KBM-7 (cell line): ENCODE results near the gene RXFP1.

Source experiments
- DNase-seq: peaks from one replicate; pipeline ENCODE4 v3.0.0-alpha.2; 2015
- in situ Hi-C: fragments of 300-500 bp; cut with MboI; formaldehyde crosslinking; loops from 2 replicates; pipeline ENCODE4 v1.14.3; 2020; ENCODE audit warnings: low sequenced_read_pairs, low pct_unique_long_range_greater_than_20kb, mixed read lengths

RXFP1 gene

DNA sequence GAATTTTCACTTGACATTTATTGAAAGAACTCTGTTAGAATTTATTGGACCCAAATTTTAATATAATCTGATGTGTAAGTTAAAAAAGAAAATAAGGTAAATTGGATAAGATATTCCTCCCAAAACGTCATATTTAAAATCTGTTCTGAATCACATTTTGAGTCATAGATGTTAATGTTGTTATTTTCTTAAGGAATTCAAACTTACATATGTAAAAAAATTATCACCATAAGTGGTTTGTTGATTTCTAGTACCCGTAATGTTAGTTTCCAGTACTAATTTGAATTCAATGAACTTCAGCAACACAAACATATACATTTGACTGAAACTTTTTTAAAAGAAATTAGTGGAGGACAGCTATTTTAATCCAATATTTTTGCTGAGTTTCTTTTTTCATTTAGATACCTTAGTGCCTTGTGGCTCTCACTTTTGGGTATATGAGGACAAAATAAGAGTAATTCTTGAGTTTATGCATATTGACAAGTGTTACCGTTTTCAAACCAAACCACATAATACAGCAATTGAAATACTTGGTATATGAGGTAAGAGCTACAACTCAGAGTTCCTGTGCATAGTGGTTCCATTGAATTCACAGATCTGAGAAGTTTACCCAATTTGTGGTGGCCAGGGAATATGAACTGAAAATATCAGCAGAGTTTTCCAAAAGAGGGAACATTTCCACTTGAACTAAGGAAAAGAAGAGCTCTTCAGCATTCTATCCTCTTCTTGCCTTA lies 78.2 kb downstream of the RXFP1 start:
- no peak for DNase-seq
- in situ Hi-C loops = no loop called here

DNA sequence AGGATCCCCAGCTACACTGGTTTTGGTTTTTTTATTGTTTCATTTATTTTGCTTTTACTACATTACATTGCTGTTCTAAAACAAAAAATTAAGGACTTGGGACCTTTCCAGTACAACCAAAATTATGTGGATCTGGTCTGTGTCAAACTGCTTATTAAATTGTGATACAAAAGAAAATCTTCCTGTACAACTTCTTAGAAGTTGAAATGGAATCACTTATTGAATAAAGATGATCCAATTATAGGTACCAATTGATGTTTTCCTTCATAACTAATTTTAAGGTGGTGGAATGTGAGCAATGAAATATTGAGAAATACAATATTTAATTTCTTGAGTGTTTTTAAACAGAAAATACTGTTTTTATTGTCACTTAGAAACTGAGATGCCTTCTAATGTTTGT lies 82.7 kb downstream of the RXFP1 start:
- in situ Hi-C loops = no loop called here
- no peak for DNase-seq

DNA sequence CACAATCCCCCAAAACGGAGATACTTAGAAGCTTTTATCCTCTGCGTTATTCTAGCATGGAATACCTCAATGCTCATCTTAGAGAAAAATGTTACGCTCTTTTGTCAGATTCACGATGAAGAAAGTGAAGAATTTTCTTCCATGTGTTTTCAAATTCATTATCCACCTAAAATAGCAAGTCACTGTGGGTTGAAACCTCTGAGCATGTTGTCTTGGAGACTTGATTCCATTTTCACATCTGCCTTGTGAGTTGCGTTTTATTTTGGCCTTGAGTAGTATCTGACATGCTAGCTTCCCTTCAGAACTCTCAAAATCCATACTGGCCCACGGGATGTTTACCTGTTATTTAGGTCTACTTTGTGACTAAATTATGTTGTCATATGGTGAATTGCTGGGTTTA lies 83.7 kb downstream of the RXFP1 start:
- in situ Hi-C loops = no loop called here
- DNase-seq = peak; percentile 22

DNA sequence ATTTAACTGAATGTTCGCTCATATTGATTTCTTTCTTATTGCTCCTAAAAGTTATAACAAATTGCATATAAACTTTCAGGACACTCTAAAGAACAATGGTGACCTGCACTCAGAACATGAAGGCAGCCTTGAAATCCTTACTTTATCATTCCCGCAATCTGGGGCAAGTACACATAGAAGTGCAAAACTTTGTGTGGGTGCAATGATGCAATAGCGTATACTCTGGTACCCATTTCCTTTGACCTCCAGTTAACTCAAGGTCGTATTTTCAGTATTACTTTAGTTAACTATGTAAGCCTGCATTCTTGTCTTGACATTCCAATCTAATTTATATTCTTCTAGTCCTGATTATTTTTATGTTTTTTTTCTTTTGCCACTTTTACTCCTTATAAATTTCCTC lies 85.3 kb downstream of the RXFP1 start:
- no peak for DNase-seq
- in situ Hi-C loops = no loop called here

DNA sequence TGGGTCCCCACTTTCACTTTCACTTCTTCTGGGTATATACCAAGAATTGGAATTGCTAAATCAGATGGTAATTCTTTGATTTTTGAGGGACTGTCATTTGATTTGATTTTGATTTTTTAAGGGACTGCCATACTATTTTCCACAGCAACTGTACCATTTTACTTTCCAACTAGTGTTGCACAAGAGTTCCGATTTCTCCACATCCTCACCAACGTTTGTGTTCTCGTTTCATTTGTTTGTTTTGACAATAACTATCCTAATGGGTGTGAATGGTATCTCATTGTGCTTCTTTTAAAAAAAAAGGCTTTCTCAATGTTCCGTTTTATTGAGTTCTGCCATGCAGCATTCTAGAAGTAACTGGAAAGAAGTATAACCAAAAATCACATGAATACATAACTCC lies 87.4 kb downstream of the RXFP1 start:
- in situ Hi-C loops = no loop called here
- no peak for DNase-seq

DNA sequence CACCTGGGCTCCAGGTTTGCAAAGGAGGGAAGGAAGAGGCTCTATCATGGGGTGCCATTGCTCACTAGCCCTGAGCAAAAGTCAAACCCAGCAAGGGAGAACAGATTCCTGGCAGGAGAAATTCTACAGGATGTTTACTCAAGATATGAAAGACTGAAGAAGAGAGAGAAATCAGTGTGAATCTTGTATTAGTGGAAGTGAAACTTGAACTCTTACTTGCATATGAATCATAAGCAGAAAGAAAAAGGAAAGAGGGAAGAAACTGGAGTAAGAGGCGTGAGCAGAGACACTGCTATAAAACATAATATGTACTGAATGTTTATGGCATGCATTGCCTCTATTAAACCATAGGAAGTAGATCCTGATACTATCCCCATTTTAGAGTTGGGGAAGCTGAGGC lies 89.1 kb downstream of the RXFP1 start:
- DNase-seq = no peak
- in situ Hi-C loops = no loop called here

DNA sequence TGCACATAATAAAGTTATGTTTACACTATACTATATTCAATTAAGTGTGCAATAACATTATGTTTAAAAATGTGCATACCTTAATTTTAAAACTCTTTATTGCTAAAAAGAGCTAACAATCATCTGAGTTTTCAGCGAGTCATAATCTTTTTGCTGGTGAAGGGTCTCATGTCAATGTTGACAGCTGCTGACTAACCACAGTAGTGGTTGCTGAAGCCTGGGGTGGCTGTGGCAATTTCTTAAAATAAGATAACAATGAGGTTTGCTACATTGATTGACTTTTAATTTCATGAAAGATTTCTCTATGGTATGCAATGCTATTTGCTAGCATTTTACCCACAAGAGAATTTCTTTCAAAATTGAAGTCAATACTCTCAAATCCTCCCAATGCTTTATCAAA lies 91.4 kb downstream of the RXFP1 start:
- no peak for DNase-seq
- in situ Hi-C loops = no loop called here

DNA sequence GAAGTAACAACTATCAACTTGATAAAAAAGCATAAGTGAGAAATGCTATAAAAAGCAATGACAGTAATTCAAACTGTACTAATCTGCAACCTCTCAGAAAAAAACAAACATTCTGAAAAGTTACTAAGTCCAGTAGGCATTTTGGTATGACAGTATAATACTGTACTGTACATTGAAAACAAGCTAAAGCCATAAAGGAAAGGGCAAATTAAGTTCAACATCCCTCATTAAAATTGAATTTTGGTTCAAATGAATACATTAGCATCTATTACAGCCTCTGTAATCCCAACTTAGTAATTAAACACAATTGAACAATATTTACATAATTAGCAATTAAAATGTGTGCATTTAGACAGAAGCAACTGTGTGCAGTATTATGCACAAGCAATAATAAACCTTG lies 96.3 kb downstream of the RXFP1 start:
- DNase-seq = no peak
- in situ Hi-C loops = no loop called here

DNA sequence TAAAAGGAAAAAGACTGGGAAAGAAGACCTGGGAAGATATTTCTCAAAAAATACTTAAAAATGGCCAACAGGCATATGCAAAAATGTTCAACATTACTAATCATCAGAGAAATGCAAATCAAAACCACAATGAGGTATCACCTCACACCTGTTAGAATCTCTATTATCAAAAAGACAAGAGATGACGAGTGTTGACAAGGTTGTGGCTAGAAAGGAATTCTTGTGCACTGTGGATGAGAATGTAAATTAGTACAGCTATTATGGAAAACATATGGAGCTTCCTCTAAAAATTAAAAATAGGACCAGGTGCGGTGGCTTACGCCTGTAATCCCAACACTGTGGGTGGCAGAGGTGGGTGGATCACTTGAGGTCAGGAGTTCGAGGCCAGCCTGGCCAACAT lies 100.0 kb downstream of the RXFP1 start:
- in situ Hi-C loops = no loop called here
- no peak for DNase-seq

DNA sequence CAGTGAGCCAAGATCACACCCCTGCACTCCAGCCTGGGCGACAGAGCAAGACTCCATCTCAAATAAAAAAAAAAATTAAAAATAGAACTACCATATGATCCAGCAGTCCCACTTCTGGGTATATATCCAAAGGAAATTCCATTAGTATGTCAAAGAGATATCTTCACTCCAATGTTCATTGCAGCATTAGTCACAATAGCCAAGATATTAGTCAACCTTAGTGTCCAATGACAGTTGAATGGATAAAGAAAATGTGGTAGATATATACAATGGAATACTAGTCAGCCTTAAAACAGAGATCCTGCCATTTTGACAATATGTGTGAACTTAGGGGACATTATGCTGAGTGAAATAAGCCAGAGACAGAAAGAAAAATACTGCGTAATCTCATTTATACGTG lies 100.6 kb downstream of the RXFP1 start:
- no peak for DNase-seq
- in situ Hi-C loops = no loop called here

DNA sequence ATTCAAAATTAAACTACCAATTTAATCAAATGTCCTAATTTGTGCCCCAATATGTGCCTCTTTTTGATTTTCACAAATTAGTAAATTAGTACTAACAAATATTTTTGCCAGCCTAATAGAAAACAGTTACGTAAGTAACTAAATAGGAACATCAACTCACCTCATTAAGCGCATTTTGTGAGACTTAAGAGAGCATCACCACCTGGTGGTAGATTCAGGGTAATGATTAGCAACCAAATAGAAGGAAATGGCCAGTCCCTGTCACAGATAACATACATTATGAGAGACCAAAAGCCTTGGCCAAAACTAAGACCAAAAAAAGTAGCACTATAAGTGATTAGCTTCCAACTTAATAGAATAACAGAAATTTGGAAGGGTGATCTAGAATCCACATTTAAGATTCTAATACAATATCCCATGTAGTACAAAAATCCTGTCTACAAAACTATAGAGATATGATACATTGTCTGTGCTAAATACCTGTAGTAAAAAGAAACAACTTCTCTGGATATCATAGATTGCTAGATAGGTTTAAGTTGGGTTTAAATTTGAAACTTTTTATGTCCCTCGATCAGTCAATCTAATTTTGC lies 103.3 kb downstream of the RXFP1 start:
- DNase-seq = peak; percentile 46
- in situ Hi-C loops = loop anchor here (25.0 kb wide), 1 partner anchor 363 kb away; no protein-coding TSS in a partner anchor

DNA sequence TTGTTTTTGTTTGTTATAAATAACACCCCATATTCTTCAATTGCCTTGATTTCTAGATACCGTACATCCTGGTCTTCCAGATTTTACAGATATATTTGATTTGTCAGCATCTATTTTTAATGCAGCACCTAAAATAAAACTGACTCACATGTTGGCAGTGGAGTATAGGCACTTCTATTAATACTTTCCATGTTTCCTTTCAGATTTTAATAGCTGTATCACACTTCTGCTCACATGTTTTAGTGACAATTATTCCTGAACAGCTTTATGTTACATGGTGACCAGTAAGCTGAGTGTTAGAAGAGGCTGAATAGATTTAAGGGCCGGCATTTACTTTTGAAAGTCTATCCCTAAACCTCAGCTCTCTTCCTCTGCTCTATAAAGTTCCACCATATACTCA lies 103.9 kb downstream of the RXFP1 start:
- in situ Hi-C loops = loop anchor here (25.0 kb wide), 1 partner anchor 363 kb away; no protein-coding TSS in a partner anchor
- no peak for DNase-seq

DNA sequence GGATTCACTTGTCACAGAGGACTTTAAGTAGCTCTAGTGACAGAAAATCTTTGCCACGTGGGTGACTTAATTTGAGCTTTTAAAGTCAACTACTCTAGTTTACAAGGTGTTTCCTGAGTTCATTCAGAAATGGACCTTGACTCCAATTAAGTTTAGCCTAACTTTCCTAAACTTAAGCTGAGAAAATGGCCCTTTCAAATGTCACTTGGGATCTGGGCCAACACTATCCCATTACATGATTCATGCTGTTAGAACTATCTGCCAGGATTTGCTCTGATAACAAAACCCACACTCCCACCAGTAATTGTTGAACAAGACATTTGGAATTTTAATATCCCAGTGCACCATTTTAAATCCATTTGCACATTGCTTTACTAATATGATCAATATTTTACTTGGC lies 109.2 kb downstream of the RXFP1 start:
- in situ Hi-C loops = loop anchor here (25.0 kb wide), 1 partner anchor 369 kb away; no protein-coding TSS in a partner anchor
- DNase-seq = no peak

DNA sequence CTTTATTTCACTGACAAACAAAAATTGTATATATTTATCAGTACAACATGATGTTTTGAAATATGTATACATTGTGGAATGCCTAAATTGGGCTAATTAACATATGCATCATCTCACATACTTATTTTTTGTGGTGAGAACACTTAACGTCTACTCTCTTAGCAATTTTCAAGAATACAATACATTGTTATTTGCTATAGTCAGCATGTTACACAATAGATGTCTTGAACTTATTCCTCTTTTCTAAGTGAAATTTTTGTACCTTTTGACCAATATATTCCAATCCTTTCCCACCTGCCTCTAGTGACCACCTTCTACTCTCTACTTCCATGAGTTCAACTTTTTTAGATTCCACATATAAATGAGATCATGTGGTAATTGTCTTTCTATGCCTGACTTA lies 114.9 kb downstream of the RXFP1 start:
- in situ Hi-C loops = loop anchor here (25.0 kb wide), 1 partner anchor 374 kb away; no protein-coding TSS in a partner anchor
- no peak for DNase-seq

DNA sequence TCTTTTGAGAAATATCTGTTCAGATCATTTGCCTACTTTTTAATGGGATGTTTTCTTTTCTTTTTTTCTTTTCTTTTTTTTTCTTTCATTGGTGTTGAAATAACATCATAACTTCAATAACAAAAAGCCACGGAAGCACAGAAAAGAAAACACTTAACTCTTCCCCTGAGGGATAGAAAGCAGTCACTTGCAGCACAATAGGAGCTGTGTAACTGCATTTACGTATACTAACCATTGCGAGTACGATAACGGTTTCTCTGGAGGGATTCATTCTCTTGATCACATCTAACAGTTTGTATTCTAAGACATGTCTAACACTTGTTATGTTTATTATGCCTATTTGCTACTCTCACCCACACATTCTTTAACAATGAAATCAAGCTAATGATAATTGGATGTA lies 122.7 kb downstream of the RXFP1 start:
- DNase-seq = no peak
- in situ Hi-C loops = loop anchor here (25.0 kb wide), 1 partner anchor 382 kb away; no protein-coding TSS in a partner anchor

DNA sequence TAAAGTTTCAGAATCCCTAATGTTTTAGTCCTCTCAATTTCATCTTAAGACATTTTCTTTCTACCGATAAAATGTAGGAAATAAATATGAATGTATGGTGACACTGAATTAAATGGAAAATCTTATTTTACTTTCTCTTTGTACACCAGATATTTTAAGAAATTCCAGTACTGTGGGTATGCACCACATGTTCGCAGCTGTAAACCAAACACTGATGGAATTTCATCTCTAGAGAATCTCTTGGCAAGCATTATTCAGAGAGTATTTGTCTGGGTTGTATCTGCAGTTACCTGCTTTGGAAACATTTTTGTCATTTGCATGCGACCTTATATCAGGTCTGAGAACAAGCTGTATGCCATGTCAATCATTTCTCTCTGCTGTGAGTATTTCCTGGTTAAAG lies 123.1 kb downstream of the RXFP1 start:
- in situ Hi-C loops = loop anchor here (25.0 kb wide), 1 partner anchor 382 kb away; no protein-coding TSS in a partner anchor
- no peak for DNase-seq

DNA sequence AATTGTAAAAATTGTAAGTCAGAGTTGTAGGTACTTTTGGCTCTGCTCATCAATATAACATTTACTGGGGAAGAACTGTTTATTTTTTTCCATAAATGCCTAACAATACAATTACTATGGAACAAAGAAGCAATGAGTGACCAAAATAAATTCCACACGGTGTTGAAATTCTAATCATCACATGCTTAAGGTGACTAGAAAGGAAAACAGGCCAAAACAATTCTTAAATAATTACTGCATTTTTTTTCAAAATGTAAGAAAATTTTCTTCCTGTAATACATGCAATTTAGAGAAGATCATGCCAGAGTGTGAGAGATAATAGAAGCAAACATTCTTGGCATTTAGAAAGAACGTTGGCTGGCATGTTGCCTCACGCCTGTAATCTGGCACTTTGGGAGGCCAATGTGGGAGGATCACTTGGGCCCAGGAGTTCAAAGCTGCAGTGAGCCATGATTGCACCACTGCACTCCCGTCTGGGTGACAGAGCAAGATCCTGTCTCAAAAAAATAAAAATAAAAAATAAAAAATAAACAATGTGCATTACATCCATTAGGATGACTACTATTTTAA lies 127.5 kb downstream of the RXFP1 start:
- no peak for DNase-seq
- in situ Hi-C loops = loop anchor here (25.0 kb wide), 1 partner anchor 387 kb away; no protein-coding TSS in a partner anchor

DNA sequence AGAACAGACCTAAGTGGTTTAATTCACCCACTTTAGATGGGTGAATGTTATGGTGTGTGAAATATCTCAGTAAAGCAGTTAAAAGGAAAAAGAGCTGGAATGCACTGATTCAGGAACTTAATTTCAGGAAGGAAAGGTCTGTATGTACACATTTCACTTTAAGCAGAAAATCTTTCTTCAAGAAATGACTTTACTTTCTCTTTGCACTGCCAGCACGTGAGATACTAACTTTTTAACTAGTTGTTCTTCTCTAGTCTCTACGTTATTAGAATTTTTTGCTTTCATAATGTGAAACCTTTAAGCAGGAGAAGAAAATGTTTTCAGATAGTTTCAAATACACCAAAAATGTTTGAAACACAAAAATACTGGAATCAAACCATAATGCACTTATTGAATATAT lies 131.2 kb downstream of the RXFP1 start:
- in situ Hi-C loops = no loop called here
- DNase-seq = no peak

DNA sequence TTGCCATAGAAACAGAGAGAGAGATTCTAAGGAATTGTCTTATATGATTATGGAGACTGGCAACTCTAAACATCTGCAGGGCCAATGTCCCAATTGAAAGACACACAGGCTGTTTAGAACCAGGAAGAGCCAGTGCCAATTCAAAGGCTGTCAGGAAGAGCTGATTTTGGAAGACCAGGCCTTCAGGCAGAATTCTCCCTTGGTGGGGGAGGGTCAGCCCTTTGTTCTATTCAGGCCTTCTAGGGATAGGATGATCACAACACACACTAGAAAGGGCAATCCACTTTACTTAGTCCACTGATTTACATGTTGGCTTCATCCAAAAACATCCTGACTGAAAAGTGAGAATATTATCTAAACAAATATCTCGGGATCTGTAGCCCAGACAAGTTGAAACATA lies 134.8 kb downstream of the RXFP1 start:
- in situ Hi-C loops = no loop called here
- DNase-seq = no peak

DNA sequence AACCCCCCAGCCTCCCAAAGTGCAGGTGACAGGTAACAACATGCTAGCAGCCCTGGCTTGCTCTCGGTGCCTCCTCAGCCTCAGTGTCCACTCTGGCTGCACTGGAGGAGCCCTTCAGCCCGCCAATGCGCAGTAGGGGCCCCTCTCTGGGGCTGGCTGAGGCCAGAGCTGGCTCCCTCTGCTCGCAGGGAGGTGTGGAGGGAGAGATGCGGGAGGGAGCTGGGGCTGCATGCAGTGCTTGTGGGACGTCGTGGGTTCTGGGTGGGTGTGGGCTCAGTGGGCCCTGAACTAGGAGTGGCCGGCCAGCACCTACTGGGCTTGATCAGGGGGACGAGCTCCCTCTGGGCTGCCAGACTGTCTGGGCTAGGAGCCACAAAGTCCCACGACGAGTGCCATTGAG lies 135.6 kb downstream of the RXFP1 start:
- in situ Hi-C loops = no loop called here
- no peak for DNase-seq
